GM12878 (cell line): ENCODE data around the gene TMEM38A.
A peak's percentile ranks its signal among the peaks of the same experiment; 100 is the strongest.

Experiments
- BMI1 ChIP-seq: fragments of 450-650 bp; IDR thresholded peaks from 2 replicates; pipeline ENCODE4 v1.6.1; 2016; ENCODE audit warnings: mild to moderate bottlenecking, moderate library complexity, borderline replicate concordance
- CHD1 ChIP-seq: IDR thresholded peaks from 2 replicates; pipeline ENCODE4 v1.6.1; 2012; ENCODE audit warnings: low read depth, low read length, improper control_type of control experiment
- CHD2 ChIP-seq: IDR thresholded peaks from 2 replicates; pipeline ENCODE4 v1.6.1; 2011; ENCODE audit warnings: low read depth, low read length, improper control_type of control experiment, borderline replicate concordance
- EED ChIP-seq: sonication (generic); IDR thresholded peaks from 2 replicates; pipeline ENCODE4 v1.6.1; 2016; ENCODE audit warnings: antibody characterized with exemption, low read depth
- EP300 ChIP-seq, 2 experiments: fragments of 150-350 bp in 1 of 2; IDR thresholded peaks; 2 replicates each; pipeline ENCODE4 v1.6.1; 2011 to 2012; ENCODE audit warnings: low read depth in 2 of 2, low read length in 2 of 2, borderline replicate concordance in 1 of 2, improper control_type of control experiment in 1 of 2, inconsistent platforms in 1 of 2; ENCODE audit not compliant: control insufficient read depth in 1 of 2
- FOXK2 ChIP-seq: fragments of 450-650 bp; IDR thresholded peaks from 2 replicates; pipeline ENCODE4 v1.6.1; 2017; ENCODE audit warnings: mild to moderate bottlenecking, moderate library complexity
- HDGF ChIP-seq: fragments of 450-650 bp; IDR thresholded peaks from 2 replicates; pipeline ENCODE4 v1.6.1; 2016; ENCODE audit warnings: antibody characterized with exemption
- MEF2A ChIP-seq: IDR thresholded peaks from 2 replicates; pipeline ENCODE4 v1.6.1; 2011; ENCODE audit warnings: low read depth, mild to moderate bottlenecking, low read length, moderate library complexity; ENCODE audit not compliant: insufficient read depth
- POLR2AphosphoS5 ChIP-seq: IDR thresholded peaks from 2 replicates; pipeline ENCODE4 v1.6.1; 2011; ENCODE audit warnings: mild to moderate bottlenecking, low read length, inconsistent platforms
- RB1 ChIP-seq: fragments of 450-650 bp; formaldehyde crosslinking; IDR thresholded peaks from 2 replicates; pipeline ENCODE4 v1.6.1; 2017; ENCODE audit warnings: mild to moderate bottlenecking, borderline replicate concordance
- TF ChIP-seq, protein P1 (sequence below), 3 experiments: IDR thresholded peaks in 2 of 3; conservative IDR thresholded peaks in 1 of 3; 2 replicates each; pipeline ENCODE4 v1.5.1; 2011; ENCODE audit warnings: low read depth in 3 of 3, low read length in 3 of 3, mild to moderate bottlenecking in 3 of 3, control low read depth in 2 of 3, moderate library complexity in 2 of 3, inconsistent platforms in 1 of 3, mixed read lengths in 1 of 3; ENCODE audit not compliant: control insufficient read depth in 2 of 3, insufficient read depth in 1 of 3; ENCODE audit errors: extremely low read depth in 1 of 3
- TF ChIP-seq, protein P2 (sequence below): fragments of 450-650 bp; IDR thresholded peaks from 2 replicates; pipeline ENCODE4 v1.6.1; 2018; ENCODE audit warnings: mild to moderate bottlenecking, low read depth, moderate library complexity; ENCODE audit not compliant: partially characterized antibody
- TF ChIP-seq, protein P3 (sequence below): IDR thresholded peaks from 2 replicates; pipeline ENCODE4 v1.6.1; 2012; ENCODE audit warnings: mild to moderate bottlenecking, low read depth, low read length

DNA sequence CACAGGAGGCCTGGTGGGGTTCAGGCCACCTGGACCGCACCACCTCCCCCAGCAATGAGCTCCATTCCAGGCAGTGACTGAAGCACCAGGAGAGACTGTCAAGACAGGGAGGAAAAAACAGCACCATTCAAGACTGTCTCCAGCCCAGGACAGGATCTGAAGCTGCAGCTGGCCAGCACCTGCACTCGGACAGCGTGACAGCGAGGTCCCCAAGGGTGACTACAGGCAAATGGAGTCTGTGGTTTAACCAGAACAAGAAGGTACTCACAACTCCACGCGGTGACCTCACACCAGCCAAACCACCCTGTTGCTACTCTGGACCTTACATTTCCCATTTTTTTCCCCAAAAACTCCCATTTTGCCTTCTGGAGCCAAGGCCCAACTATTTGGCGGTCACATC, 42.7 kb upstream of the TMEM38A start:
- TF ChIP-seq, protein P1, sequence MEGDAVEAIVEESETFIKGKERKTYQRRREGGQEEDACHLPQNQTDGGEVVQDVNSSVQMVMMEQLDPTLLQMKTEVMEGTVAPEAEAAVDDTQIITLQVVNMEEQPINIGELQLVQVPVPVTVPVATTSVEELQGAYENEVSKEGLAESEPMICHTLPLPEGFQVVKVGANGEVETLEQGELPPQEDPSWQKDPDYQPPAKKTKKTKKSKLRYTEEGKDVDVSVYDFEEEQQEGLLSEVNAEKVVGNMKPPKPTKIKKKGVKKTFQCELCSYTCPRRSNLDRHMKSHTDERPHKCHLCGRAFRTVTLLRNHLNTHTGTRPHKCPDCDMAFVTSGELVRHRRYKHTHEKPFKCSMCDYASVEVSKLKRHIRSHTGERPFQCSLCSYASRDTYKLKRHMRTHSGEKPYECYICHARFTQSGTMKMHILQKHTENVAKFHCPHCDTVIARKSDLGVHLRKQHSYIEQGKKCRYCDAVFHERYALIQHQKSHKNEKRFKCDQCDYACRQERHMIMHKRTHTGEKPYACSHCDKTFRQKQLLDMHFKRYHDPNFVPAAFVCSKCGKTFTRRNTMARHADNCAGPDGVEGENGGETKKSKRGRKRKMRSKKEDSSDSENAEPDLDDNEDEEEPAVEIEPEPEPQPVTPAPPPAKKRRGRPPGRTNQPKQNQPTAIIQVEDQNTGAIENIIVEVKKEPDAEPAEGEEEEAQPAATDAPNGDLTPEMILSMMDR (IDR thresholded peaks at IDR 0.05 in 2 of 3, conservative IDR thresholded peaks at IDR 0.05 in 1 of 3; ENCODE audit: control insufficient read depth in 2 of 3, extremely low read depth in 1 of 3, insufficient read depth in 1 of 3, low read depth in 3 of 3, low read length in 3 of 3), result no peak
- TF ChIP-seq BMI1 (no peak), EED (no peak), HDGF (no peak), POLR2AphosphoS5 (0 out of 2 replicates have a peak, but pooled peaks have one; percentile 23), CHD1 (no peak), FOXK2 (no peak), EP300 (IDR thresholded peaks at IDR 0.05; ENCODE audit: borderline replicate concordance in 1 of 2, control insufficient read depth in 1 of 2, low read depth in 2 of 2, low read length in 2 of 2) (no peak), CHD2 (no peak), MEF2A (no peak), RB1 (no peak)
- TF ChIP-seq, protein P2, sequence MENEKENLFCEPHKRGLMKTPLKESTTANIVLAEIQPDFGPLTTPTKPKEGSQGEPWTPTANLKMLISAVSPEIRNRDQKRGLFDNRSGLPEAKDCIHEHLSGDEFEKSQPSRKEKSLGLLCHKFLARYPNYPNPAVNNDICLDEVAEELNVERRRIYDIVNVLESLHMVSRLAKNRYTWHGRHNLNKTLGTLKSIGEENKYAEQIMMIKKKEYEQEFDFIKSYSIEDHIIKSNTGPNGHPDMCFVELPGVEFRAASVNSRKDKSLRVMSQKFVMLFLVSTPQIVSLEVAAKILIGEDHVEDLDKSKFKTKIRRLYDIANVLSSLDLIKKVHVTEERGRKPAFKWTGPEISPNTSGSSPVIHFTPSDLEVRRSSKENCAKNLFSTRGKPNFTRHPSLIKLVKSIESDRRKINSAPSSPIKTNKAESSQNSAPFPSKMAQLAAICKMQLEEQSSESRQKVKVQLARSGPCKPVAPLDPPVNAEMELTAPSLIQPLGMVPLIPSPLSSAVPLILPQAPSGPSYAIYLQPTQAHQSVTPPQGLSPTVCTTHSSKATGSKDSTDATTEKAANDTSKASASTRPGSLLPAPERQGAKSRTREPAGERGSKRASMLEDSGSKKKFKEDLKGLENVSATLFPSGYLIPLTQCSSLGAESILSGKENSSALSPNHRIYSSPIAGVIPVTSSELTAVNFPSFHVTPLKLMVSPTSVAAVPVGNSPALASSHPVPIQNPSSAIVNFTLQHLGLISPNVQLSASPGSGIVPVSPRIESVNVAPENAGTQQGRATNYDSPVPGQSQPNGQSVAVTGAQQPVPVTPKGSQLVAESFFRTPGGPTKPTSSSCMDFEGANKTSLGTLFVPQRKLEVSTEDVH, result no peak
- TF ChIP-seq, protein P3, sequence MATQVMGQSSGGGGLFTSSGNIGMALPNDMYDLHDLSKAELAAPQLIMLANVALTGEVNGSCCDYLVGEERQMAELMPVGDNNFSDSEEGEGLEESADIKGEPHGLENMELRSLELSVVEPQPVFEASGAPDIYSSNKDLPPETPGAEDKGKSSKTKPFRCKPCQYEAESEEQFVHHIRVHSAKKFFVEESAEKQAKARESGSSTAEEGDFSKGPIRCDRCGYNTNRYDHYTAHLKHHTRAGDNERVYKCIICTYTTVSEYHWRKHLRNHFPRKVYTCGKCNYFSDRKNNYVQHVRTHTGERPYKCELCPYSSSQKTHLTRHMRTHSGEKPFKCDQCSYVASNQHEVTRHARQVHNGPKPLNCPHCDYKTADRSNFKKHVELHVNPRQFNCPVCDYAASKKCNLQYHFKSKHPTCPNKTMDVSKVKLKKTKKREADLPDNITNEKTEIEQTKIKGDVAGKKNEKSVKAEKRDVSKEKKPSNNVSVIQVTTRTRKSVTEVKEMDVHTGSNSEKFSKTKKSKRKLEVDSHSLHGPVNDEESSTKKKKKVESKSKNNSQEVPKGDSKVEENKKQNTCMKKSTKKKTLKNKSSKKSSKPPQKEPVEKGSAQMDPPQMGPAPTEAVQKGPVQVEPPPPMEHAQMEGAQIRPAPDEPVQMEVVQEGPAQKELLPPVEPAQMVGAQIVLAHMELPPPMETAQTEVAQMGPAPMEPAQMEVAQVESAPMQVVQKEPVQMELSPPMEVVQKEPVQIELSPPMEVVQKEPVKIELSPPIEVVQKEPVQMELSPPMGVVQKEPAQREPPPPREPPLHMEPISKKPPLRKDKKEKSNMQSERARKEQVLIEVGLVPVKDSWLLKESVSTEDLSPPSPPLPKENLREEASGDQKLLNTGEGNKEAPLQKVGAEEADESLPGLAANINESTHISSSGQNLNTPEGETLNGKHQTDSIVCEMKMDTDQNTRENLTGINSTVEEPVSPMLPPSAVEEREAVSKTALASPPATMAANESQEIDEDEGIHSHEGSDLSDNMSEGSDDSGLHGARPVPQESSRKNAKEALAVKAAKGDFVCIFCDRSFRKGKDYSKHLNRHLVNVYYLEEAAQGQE, result no peak
